ENCODE results near the gene MST1. TPM values are rescaled to one million over a fixed set of nuclear protein-coding genes. Genes with fewer than 3 reads are reported as not detected.

Gene MST1
- total and polyA plus RNA-seq, 2 of the 8 experiments (the other 6 are each of a cell fraction or from before 2014, with no cell fraction given): 6.2 to 9.5 TPM

DNA sequence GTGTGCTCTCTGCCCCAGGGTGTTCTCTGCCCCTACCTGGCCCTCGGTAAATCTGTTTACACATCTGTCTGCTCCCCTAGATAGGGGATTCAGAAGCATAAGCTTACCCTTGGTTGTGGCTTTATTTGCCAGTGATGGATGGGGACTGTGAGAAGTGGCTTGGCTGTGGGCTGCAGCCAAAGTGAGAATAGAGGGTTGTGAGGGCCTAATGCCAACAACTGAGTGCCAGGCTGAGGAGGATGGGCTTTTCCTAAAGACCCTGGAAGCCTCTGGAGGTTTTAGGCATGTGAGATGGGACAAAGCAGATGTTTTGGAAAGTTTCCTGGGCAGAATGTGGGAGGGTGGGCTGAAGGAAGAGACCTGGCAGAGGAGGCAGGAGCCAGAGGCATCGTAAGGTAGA, 30.6 kb downstream of the MST1 start (continued):
- TF ChIP-seq FOSL1 (IDR thresholded peaks at IDR 0.05; ENCODE audit: insufficient read depth, low read depth, low read length): no peak
- no peak for TF ChIP-seq JUND (IDR thresholded peaks at IDR 0.05; ENCODE audit: low read length)
